ENCODE measurements around the gene VPS51. TPM values are rescaled to one million over a fixed set of nuclear protein-coding genes. Genes with fewer than 3 reads are reported as not detected.

Gene VPS51
- total and polyA plus RNA-seq, 9 of the 15 experiments (the other 6 are each of a cell fraction or from before 2014, with no cell fraction given) = 1.8 to 143 (median 46.8) TPM

DNA sequence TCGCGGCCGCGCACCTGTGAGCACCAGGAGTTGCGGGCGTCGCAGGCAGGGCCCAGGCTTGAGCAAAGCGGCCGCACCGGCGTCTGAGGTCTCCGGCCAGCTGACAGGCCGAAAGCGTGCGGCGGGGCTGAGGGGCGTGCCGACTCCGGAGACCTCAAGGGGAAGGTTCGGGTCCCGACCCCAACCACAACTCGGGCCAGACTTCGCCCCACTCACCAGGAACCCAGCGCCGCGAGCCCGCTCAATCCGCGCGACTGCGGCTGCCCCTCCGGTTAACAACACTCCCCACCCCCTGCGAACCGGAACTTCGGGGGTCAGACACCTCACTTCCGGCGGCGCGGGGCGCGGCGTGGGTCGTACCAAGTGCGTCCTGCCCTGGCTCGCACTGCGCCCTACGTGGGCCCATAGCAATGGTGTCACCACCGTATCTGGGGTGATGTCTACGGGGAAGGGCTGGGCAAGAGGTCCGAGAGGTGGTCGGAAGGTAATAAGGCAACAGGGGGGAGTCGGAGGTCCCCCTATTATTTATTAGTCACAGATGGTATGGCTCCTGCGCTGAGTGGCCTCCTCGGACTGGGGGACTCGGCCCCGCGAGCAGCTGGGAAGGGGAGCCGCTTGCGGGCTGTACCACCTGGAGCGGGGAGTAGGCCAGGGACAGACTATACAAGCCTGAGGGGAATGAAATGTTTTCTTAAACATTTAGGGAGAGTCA lies 38.4 kb downstream of the VPS51 start, which contains the start of gene SYVN1 (continued):
- TF ChIP-seq ETV5 (CRISPR knock-in tag; IDR thresholded peaks at IDR 0.05; ENCODE audit: low read depth) = peak; percentile 93
- TF ChIP-seq, protein P1, sequence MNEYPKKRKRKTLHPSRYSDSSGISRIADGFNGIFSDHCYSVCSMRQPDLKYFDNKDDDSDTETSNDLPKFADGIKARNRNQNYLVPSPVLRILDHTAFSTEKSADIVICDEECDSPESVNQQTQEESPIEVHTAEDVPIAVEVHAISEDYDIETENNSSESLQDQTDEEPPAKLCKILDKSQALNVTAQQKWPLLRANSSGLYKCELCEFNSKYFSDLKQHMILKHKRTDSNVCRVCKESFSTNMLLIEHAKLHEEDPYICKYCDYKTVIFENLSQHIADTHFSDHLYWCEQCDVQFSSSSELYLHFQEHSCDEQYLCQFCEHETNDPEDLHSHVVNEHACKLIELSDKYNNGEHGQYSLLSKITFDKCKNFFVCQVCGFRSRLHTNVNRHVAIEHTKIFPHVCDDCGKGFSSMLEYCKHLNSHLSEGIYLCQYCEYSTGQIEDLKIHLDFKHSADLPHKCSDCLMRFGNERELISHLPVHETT (CRISPR knock-in tag; conservative IDR thresholded peaks at IDR 0.05 in 1 of 2, IDR thresholded peaks at IDR 0.05 in 1 of 2) = peak in 1 of 2 experiments; percentile 97; a peak in 2 of 4 replicates
- TF ChIP-seq, protein P2, sequence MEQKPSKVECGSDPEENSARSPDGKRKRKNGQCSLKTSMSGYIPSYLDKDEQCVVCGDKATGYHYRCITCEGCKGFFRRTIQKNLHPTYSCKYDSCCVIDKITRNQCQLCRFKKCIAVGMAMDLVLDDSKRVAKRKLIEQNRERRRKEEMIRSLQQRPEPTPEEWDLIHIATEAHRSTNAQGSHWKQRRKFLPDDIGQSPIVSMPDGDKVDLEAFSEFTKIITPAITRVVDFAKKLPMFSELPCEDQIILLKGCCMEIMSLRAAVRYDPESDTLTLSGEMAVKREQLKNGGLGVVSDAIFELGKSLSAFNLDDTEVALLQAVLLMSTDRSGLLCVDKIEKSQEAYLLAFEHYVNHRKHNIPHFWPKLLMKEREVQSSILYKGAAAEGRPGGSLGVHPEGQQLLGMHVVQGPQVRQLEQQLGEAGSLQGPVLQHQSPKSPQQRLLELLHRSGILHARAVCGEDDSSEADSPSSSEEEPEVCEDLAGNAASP (IDR thresholded peaks at IDR 0.05) = no peak
- 0 out of 2 replicates have a peak, but pooled peaks have one; percentile 7 for TF ChIP-seq SMC3 (conservative IDR thresholded peaks at IDR 0.05; ENCODE audit: insufficient read depth, low read depth, low read length)
- TF ChIP-seq, protein P3, sequence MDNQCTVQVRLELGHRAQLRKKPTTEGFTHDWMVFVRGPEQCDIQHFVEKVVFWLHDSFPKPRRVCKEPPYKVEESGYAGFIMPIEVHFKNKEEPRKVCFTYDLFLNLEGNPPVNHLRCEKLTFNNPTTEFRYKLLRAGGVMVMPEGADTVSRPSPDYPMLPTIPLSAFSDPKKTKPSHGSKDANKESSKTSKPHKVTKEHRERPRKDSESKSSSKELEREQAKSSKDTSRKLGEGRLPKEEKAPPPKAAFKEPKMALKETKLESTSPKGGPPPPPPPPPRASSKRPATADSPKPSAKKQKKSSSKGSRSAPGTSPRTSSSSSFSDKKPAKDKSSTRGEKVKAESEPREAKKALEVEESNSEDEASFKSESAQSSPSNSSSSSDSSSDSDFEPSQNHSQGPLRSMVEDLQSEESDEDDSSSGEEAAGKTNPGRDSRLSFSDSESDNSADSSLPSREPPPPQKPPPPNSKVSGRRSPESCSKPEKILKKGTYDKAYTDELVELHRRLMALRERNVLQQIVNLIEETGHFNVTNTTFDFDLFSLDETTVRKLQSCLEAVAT (IDR thresholded peaks at IDR 0.05) = peak in 1 of 2 experiments; percentile 17; a peak in 1 of 4 replicates
- TF ChIP-seq E2F3 (CRISPR knock-in tag; IDR thresholded peaks at IDR 0.05) = 0 out of 2 replicates have a peak, but pooled peaks have one; percentile 24
- TF ChIP-seq CBFA2T3 (IDR thresholded peaks at IDR 0.05) = 0 out of 2 replicates have a peak, but pooled peaks have one; percentile 30
- peak; percentile 43; the same call in 1 of the 2 replicates for TF ChIP-seq OTX1 (CRISPR knock-in tag; IDR thresholded peaks at IDR 0.05)
- 0 out of 2 replicates have a peak, but pooled peaks have one; percentile 39 for TF ChIP-seq GATAD2B (IDR thresholded peaks at IDR 0.05; ENCODE audit: borderline replicate concordance)
- TF ChIP-seq PTRF (tag; IDR thresholded peaks at IDR 0.05) = no peak
- no peak for TF ChIP-seq SP2 (IDR thresholded peaks at IDR 0.05; ENCODE audit: extremely low read depth, low read depth, low read length, poor library complexity, severe bottlenecking)
- TF ChIP-seq ZZZ3 (IDR thresholded peaks at IDR 0.05) = 0 out of 2 replicates have a peak, but pooled peaks have one; percentile 44
- TF ChIP-seq JUN (IDR thresholded peaks at IDR 0.05; ENCODE audit: borderline replicate concordance, low read depth, low read length) = 0 out of 2 replicates have a peak, but pooled peaks have one; percentile 23
- TF ChIP-seq JUN (CRISPR knock-in tag; IDR thresholded peaks at IDR 0.05; ENCODE audit: borderline replicate concordance) = no peak
- no peak for TF ChIP-seq SAFB2 (IDR thresholded peaks at IDR 0.05; ENCODE audit: borderline replicate concordance, low read depth, low read length, severe bottlenecking)
- TF ChIP-seq, protein P4, sequence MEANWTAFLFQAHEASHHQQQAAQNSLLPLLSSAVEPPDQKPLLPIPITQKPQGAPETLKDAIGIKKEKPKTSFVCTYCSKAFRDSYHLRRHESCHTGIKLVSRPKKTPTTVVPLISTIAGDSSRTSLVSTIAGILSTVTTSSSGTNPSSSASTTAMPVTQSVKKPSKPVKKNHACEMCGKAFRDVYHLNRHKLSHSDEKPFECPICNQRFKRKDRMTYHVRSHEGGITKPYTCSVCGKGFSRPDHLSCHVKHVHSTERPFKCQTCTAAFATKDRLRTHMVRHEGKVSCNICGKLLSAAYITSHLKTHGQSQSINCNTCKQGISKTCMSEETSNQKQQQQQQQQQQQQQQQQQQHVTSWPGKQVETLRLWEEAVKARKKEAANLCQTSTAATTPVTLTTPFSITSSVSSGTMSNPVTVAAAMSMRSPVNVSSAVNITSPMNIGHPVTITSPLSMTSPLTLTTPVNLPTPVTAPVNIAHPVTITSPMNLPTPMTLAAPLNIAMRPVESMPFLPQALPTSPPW (CRISPR knock-in tag; IDR thresholded peaks at IDR 0.05) = peak; percentile 89
- TF ChIP-seq HNRNPLL (IDR thresholded peaks at IDR 0.05; ENCODE audit: low read depth, low read length, poor library complexity, severe bottlenecking) = peak; percentile 29
- TF ChIP-seq, protein P5, sequence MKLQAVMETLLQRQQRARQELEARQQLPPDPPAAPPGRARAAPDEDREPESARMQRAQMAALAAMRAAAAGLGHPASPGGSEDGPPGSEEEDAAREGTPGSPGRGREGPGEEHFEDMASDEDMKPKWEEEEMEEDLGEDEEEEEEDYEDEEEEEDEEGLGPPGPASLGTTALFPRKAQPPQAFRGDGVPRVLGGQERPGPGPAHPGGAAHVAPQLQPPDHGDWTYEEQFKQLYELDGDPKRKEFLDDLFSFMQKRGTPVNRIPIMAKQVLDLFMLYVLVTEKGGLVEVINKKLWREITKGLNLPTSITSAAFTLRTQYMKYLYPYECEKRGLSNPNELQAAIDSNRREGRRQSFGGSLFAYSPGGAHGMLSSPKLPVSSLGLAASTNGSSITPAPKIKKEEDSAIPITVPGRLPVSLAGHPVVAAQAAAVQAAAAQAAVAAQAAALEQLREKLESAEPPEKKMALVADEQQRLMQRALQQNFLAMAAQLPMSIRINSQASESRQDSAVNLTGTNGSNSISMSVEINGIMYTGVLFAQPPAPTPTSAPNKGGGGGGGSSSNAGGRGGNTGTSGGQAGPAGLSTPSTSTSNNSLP (IDR thresholded peaks at IDR 0.05; ENCODE audit: borderline replicate concordance, low read depth, low read length) = 0 out of 2 replicates have a peak, but pooled peaks have one; percentile 9

Data from K562 (cell line).